Activated CD8-positive, alpha-beta memory T cell treated with anti-CD3 and anti-CD28 coated beads, Interleukin-2, amount 50 U/mL, for 24 hours (primary cell): ENCODE measurements around the gene PTPN3.
"Not testable (repeated sequence)": the region's sequence is repeated elsewhere in the genome, so short reads cannot be mapped to it uniquely, and the experiment has no call there.

Source experiments
- DNase-seq: peaks from one replicate; pipeline ENCODE4 v3.0.0-alpha.2; 2020; ENCODE audit errors: extremely low read depth

The PTPN3 gene

GRCh38 chr9:109346904-109347303, 151.2 kb downstream of the PTPN3 start:
- DNase-seq, result no peak

DNA sequence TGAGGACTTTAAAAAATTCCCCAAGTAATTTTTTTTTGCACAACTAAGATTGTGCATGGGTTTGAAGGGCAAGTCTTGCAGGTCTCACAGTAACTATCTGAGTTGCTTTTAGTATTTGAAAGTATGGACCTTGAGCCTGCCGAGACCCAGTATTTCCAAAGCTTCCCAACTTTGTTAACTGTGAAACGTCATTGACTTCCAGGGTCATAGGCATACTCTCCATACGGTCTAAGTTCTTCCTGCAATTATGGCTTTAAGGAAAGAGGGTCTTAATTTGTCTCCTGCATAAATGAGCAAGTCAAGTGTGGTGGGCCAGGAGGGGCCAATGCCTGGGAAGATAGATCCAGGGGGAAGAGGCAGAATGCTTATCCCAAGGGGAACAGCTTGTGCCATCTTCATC, 153.2 kb downstream of the PTPN3 start:
- DNase-seq, result no peak

GRCh38 chr9:109342878-109343277, 155.2 kb downstream of the PTPN3 start:
- DNase-seq, result no peak

GRCh38 chr9:109341561-109341960, 156.5 kb downstream of the PTPN3 start:
- DNase-seq, result no peak

DNA sequence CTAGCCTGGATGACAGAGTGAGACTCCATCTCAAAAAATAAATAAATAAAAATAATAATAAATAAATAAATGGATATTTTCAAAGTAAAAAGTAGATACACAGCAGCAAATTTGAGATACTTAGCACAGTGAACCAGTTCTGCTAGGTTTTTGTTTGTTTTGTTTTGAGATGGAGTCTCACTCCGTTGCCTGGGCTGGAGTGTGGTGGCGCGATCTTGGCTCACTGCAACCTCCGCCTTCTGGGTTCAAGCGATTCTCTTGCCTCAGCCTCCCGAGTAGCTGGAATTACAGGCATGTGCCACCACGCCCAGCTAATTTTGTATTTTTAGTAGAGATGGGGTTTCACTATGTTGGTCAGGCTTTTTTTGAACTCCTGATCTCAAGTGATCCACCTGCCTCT, 157.1 kb downstream of the PTPN3 start:
- not testable (repeated sequence) for DNase-seq

DNA sequence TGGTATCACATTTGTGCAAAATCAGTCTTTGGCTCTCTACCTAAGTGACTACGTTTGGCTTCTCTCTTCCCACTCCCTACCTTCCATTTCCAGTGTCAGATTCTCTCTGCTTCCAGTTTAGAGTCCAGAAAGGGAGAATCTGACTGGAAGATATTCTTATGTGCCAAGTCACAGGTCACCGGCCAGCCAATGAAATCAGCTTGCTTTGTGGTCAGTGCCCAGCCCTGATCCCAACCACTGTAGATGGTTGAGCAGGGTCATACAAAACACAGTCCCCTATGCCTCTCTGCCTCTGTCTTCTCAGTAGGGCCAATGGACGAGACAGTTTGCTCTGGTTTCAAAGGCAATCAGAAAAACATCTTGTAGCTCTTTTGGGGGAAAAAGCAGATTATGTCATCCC, 161.7 kb downstream of the PTPN3 start:
- no peak for DNase-seq

DNA sequence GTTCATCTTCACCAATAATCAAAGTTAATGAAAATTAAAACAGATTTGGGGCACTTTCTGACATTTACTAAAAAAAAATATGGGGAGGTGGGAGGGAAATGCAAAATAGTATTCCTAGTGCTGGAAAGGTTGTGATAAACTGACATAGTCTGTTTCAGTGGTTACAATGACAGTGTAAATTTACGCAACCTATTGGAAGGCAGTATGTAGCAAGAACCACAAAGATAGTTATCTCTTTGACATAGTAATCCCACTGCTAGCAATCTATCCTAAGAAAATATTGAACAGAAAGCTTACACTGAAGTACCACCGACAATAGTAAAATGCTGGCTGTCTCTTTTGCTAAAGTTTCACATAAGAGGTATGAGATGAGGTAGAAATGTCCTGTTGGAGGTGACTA, 162.2 kb downstream of the PTPN3 start:
- no peak for DNase-seq

DNA sequence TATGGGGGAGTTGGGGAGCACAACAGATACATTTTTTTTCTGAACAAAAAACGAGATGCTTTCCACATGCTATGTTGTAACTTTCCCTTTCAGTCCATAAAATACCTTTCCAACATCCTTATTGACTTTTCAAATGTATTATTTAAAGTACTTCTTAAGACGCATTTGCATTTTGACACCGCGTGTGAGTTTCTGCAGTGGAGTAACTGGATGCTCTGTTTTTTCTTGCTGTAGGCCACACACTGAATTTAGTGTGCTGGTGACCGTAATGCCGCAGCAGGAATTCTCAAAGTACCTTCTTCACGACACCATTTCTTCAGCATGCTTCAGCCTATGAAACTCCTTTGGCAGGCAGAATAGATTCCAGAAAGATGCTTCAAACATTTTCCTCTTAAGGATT, 163.0 kb downstream of the PTPN3 start:
- no peak for DNase-seq

GRCh38 chr9:109331353-109331752, 166.8 kb downstream of the PTPN3 start:
- DNase-seq, result no peak

GRCh38 chr9:109329638-109330258, 168.4 kb downstream of the PTPN3 start:
- DNase-seq, result no peak

- DNase-seq, result no peak
Observed at GRCh38 chr9:109328978-109329637, 169.0 kb downstream of the PTPN3 start.
